ENCODE results near the gene FAM3A.

- TF ChIP-seq POLR2A (IDR thresholded peaks at IDR 0.05) (no peak), CTCF (IDR thresholded peaks at IDR 0.05) (no peak)
Measured at GRCh38 chrX:154535892-154536291, 19.9 kb upstream of the FAM3A start.

All from tibial nerve (tissue), 3 donors.